Endothelial cell of umbilical vein (primary cell): ENCODE data around the gene RAB39B. TPM values are rescaled to one million over a fixed set of nuclear protein-coding genes. Genes with fewer than 3 reads are reported as not detected.

Experiments used
- BruUV-seq: library from RNA; stranded (reverse); fragments of 400-500 nt; replicated peaks from 2 replicates; lab custom pipeline; 2021; lab: Mats Ljungman, UMichigan
- CTCF ChIA-PET: fragments of 300-600, 350-600 bp; sonication (Branson Sonifier 250); formaldehyde crosslinking; loops from one replicate; lab custom pipeline; 2021; ENCODE audit warnings: antibody characterized with exemption, inconsistent platforms; lab: Charles Lee
- POLR2A ChIA-PET: fragments of 300-600, 350-600 bp; sonication (Branson Sonifier 250); formaldehyde crosslinking; loops from one replicate; lab custom pipeline; 2021; ENCODE audit warnings: antibody characterized with exemption, inconsistent platforms; lab: Charles Lee
- DNase-seq: peaks from one replicate; pipeline ENCODE4 v3.0.0-alpha.2; 2011; ENCODE audit warnings: low read depth, low spot score
- FAIRE-seq: peaks from 2 replicates; lab custom pipeline; 2011; peaks lifted over from hg19 to GRCh38; lab: Jason Lieb, UNC
- H2AFZ ChIP-seq: 2 replicates; pipeline ENCODE4 v1.6.0; 2012; ENCODE audit warnings: low read depth, low read length, control low read depth, inconsistent platforms
- H3K27ac ChIP-seq: 2 replicates; pipeline ENCODE4 v1.5.1; 2011; ENCODE audit warnings: low read depth, mild to moderate bottlenecking, control low read depth, low read length, moderate library complexity; ENCODE audit not compliant: insufficient read depth
- H3K27me3 ChIP-seq, 2 experiments: 2 replicates each; pipeline versions ENCODE4 v1.6.0 to v1.6.1; 2011; ENCODE audit warnings: low read length in 2 of 2, mixed read lengths in 1 of 2; ENCODE audit not compliant: control insufficient read depth in 2 of 2, insufficient read depth in 2 of 2
- H3K36me3 ChIP-seq, 2 experiments: 2 replicates in 1 of 2; 3 replicates in 1 of 2; pipeline ENCODE4 v1.5.1; 2011; ENCODE audit warnings: low read length in 2 of 2, mild to moderate bottlenecking in 1 of 2, moderate library complexity in 1 of 2; ENCODE audit not compliant: control insufficient read depth in 2 of 2, insufficient read depth in 2 of 2; ENCODE audit errors: extremely low read depth in 1 of 2
- H3K4me1 ChIP-seq: 3 replicates; pipeline ENCODE4 v1.5.1; 2011; ENCODE audit warnings: mild to moderate bottlenecking, low read length; ENCODE audit not compliant: control insufficient read depth, insufficient read depth; ENCODE audit errors: extremely low read depth
- H3K4me2 ChIP-seq: 2 replicates; pipeline ENCODE4 v1.6.1; 2011; ENCODE audit warnings: low read length, control low read depth, mixed read lengths; ENCODE audit not compliant: insufficient read depth
- H3K4me3 ChIP-seq, 3 experiments: fragments of 200-600 bp in 1 of 3; sonication (generic), shearing (Covaris generic) in 1 of 3; replicated peaks in 1 of 3; 2 replicates each; pipeline ENCODE4 v1.5.1; 2011 to 2016; ENCODE audit warnings: control low read depth in 3 of 3, low read length in 3 of 3, mild to moderate bottlenecking in 2 of 3, inconsistent platforms in 1 of 3, low read depth in 1 of 3, moderate library complexity in 1 of 3; ENCODE audit not compliant: insufficient read depth in 1 of 3
- H3K79me2 ChIP-seq: 2 replicates; pipeline ENCODE4 v1.6.0; 2012; ENCODE audit warnings: low read length, inconsistent platforms; ENCODE audit not compliant: control insufficient read depth, insufficient read depth
- H3K9ac ChIP-seq: replicated peaks from 2 replicates; pipeline ENCODE3; 2011; ENCODE audit warnings: low read length, control low read depth; ENCODE audit not compliant: insufficient read depth; ENCODE audit errors: extremely low read depth
- H3K9me1 ChIP-seq: replicated peaks from 3 replicates; pipeline ENCODE4 v1.6.0; 2011; ENCODE audit warnings: mild to moderate bottlenecking, low read length; ENCODE audit not compliant: control insufficient read depth, insufficient read depth; ENCODE audit errors: extremely low read depth
- H3K9me3 ChIP-seq: replicated peaks from 2 replicates; pipeline ENCODE4 v1.5.1; 2012; ENCODE audit warnings: low read length, inconsistent platforms; ENCODE audit not compliant: control insufficient read depth, insufficient read depth
- H4K20me1 ChIP-seq: replicated peaks from 2 replicates; pipeline ENCODE3; 2011; ENCODE audit warnings: mild to moderate bottlenecking, low read length; ENCODE audit not compliant: control insufficient read depth, insufficient read depth; ENCODE audit errors: extremely low read depth
- EZH2 ChIP-seq: IDR thresholded peaks from 2 replicates; pipeline ENCODE4 v1.6.1; 2012; ENCODE audit warnings: borderline replicate concordance, low read depth, mild to moderate bottlenecking, moderate library complexity, low read length, inconsistent platforms; ENCODE audit not compliant: severe bottlenecking
- FOS ChIP-seq: IDR thresholded peaks from 2 replicates; pipeline ENCODE4 v1.6.1; 2011; ENCODE audit warnings: mild to moderate bottlenecking, low read length, moderate library complexity, borderline replicate concordance; ENCODE audit not compliant: insufficient read depth
- GATA2 ChIP-seq: IDR thresholded peaks from 2 replicates; pipeline ENCODE4 v1.7.0; 2011; ENCODE audit warnings: low read depth, mild to moderate bottlenecking, moderate library complexity, mixed read lengths, low read length; ENCODE audit not compliant: insufficient read length, insufficient read depth
- JUN ChIP-seq: IDR thresholded peaks from 2 replicates; pipeline ENCODE4 v1.6.1; 2011; ENCODE audit warnings: borderline replicate concordance, low read depth; ENCODE audit not compliant: insufficient read length, insufficient read depth
- MYC ChIP-seq: IDR thresholded peaks from one replicate; pipeline ENCODE4 v1.6.1; 2011; ENCODE audit warnings: mild to moderate bottlenecking, low read depth, low read length
- POLR2A ChIP-seq: IDR thresholded peaks from 2 replicates; pipeline ENCODE4 v1.6.1; 2012; ENCODE audit warnings: low read depth, mild to moderate bottlenecking, control low read depth, low read length
- POLR2AphosphoS5 ChIP-seq: IDR thresholded peaks from 2 replicates; pipeline ENCODE4 v1.6.1; 2012; ENCODE audit warnings: low read depth, mild to moderate bottlenecking, control low read depth, low read length, moderate library complexity; ENCODE audit not compliant: insufficient read depth
- dilution Hi-C: fragments of 300-500 bp; cut with MboI; formaldehyde crosslinking; loops from one replicate; pipeline ENCODE4 v1.15.0; 2019; ENCODE audit warnings: low sequenced_read_pairs; ENCODE audit not compliant: extremely low pct_ligation_motif_present
- intact Hi-C: fragments of 100-400 bp; cut with micrococcal nuclease; formaldehyde crosslinking; loops from one replicate; pipeline ENCODE4 v1.10.0; 2022
- polyA plus RNA-seq, 4 experiments: library from polyadenylated mRNA; depleted of rRNA in 3 of 4; stranded (reverse) in 3 of 4; unstranded in 1 of 4; fragments of >200 nt; gene quantifications; 2 replicates each; pipeline versions ENCODE4 v1.2.1 to v1.2.3, GENCODE V29; 2011 to 2012; ENCODE audit warnings: missing spikeins in 1 of 4
- total RNA-seq: library from RNA; stranded (reverse); gene quantifications from 2 replicates; pipeline ENCODE4 v1.2.3, GENCODE V29; 2021
- TF ChIP-seq, protein P1 (sequence below): IDR thresholded peaks from 2 replicates; pipeline ENCODE4 v1.6.1; 2011; ENCODE audit not compliant: insufficient read depth, insufficient read length
- TF ChIP-seq, protein P2 (sequence below), 2 donors: IDR thresholded peaks; 1 replicate in 1 of 2; 2 replicates in 1 of 2; pipeline ENCODE4 v1.5.1; 2011; ENCODE audit warnings: low read length in 2 of 2, mild to moderate bottlenecking in 2 of 2, moderate library complexity in 2 of 2, control low read depth in 1 of 2, inconsistent platforms in 1 of 2, low read depth in 1 of 2; ENCODE audit not compliant: insufficient read depth in 1 of 2; ENCODE audit errors: extremely low read depth in 1 of 2

RAB39B gene
- total and polyA plus RNA-seq, 2 donors (not counting 3 experiments of a cell fraction or from before 2014, with no cell fraction given): not detected

DNA sequence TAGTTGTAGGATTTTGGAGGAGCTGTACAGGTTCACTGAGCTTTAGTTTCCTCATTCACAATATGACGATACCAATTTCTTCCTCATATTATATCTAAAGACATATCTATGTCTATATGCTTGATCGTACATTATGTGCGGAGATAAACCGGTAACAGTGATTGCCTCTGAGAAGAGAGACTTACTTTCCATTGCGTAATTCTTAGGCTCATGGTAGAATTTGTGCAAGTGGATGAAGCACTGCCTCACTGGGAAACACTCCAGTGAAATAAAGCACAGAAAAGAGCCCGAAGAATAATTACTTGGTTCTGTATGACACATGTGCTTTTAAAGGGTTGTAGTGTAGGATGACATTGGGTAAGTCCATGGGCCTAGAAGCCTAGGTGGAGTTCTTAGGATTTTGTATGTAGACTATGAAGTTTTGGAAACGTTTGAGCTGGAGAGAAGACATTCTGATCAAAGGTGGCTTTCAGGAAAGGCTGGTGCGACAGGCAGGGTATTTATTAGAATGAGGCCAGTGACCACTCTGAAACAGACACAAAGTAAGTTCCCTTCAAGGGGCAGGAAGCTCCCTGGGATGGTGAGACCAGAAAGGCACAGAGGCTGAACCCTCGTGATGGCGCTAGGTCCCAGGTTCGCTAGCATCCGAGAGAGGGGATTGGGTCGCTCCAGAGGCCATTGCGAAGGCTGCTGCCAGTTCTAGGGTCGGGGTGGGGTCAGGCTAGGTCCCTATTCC is 48.7 kb downstream of the RAB39B start:
- ChIA-PET CTCF (interaction anchor here (0.6 to 2.9 kb wide), 9 partner anchors 10 to 298 kb away, joined by 3 to 25 read pairs (median 8); partner anchors contain the start of gene FUNDC2), POLR2A (interaction anchor here (1.3 kb wide), 1 partner anchor 18 kb away, joined by 3 read pairs; no protein-coding TSS in a partner anchor)
- peak overlapping the region in 2 of 3 experiments; percentile 51 to 53 for H3K4me3 ChIP-seq
- dilution Hi-C loops (no loop called here), intact Hi-C loops (loop anchor here (2.0 to 10.0 kb wide), 4 partner anchors 121 to 605 kb away; partner anchors contain the start of gene FUNDC2)
- FAIRE-seq (no peak), DNase-seq (no peak)
- TF ChIP-seq MYC: no peak
- TF ChIP-seq POLR2A: no peak
- no peak for TF ChIP-seq GATA2
- TF ChIP-seq, protein P1, sequence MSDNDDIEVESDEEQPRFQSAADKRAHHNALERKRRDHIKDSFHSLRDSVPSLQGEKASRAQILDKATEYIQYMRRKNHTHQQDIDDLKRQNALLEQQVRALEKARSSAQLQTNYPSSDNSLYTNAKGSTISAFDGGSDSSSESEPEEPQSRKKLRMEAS: no peak
- TF ChIP-seq FOS: no peak
- H3K9ac ChIP-seq: peak overlapping the region; percentile 30
- peaks cover 14% of the 10 kb centered on the region for H3K4me1 ChIP-seq
- TSS peak; percentile 72 for BruUV-seq
- H3K9me1 ChIP-seq: no peaks in the 10 kb centered on the region
- peak overlapping the region; percentile 67 for H2AFZ ChIP-seq
- H3K36me3 ChIP-seq: no peaks in the 10 kb centered on the region
- no peaks in the 10 kb centered on the region for H4K20me1 ChIP-seq
- H3K27me3 ChIP-seq: no peaks in the 10 kb centered on the region
- H3K9me3 ChIP-seq: no peaks in the 10 kb centered on the region
- H3K27ac ChIP-seq: peak overlapping the region; percentile 36
- H3K79me2 ChIP-seq: peaks cover 32% of the 10 kb centered on the region
- H3K4me2 ChIP-seq: peak overlapping the region; percentile 43

DNA sequence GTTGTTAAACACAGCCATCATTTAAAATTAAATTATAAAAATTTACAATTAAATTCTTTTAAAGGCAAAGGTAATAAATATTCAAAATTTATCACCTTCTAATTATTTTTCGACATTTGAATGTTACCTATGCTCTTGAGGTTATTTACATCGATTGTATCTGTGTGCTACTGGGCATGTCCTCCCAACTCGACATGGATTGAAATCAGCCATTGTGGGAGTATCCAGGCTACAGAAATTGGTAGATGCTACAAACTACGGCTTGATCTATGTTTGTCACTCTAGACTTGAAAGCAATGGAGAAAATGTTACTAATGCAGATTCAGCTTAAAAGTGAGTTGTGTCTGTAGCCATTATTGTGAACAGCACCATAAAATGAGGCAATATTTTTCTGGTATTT is 50.6 kb downstream of the RAB39B start:
- DNase-seq: no peak
- Histone ChIP-seq H3K9ac (no peak overlapping the region), H3K4me1 (peaks cover 14% of the 10 kb centered on the region), H3K9me3 (no peaks in the 10 kb centered on the region), H2AFZ (no peak overlapping the region), H3K79me2 (peaks cover 20% of the 10 kb centered on the region), H3K36me3 (no peaks in the 10 kb centered on the region), H3K4me2 (no peak overlapping the region), H3K27ac (no peak overlapping the region), H3K4me3 (no peak overlapping the region), H4K20me1 (no peaks in the 10 kb centered on the region), H3K27me3 (no peaks in the 10 kb centered on the region), H3K9me1 (no peaks in the 10 kb centered on the region)
- POLR2A ChIA-PET: no interaction called here
- FAIRE-seq: no peak
- CTCF ChIA-PET: no interaction called here
- dilution Hi-C loops (no loop called here), intact Hi-C loops (loop anchor here (10.0 kb wide), 1 partner anchor 119 kb away; no protein-coding TSS in a partner anchor)
- no TSS peak for BruUV-seq
- no peak for TF ChIP-seq MYC
- TF ChIP-seq GATA2: no peak
- TF ChIP-seq, protein P1: no peak
- TF ChIP-seq, protein P2, sequence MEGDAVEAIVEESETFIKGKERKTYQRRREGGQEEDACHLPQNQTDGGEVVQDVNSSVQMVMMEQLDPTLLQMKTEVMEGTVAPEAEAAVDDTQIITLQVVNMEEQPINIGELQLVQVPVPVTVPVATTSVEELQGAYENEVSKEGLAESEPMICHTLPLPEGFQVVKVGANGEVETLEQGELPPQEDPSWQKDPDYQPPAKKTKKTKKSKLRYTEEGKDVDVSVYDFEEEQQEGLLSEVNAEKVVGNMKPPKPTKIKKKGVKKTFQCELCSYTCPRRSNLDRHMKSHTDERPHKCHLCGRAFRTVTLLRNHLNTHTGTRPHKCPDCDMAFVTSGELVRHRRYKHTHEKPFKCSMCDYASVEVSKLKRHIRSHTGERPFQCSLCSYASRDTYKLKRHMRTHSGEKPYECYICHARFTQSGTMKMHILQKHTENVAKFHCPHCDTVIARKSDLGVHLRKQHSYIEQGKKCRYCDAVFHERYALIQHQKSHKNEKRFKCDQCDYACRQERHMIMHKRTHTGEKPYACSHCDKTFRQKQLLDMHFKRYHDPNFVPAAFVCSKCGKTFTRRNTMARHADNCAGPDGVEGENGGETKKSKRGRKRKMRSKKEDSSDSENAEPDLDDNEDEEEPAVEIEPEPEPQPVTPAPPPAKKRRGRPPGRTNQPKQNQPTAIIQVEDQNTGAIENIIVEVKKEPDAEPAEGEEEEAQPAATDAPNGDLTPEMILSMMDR (IDR thresholded peaks at IDR 0.05; ENCODE audit: extremely low read depth in 1 of 2, insufficient read depth in 1 of 2, low read depth in 1 of 2, low read length in 2 of 2): no peak
- TF ChIP-seq FOS: no peak
- TF ChIP-seq POLR2AphosphoS5: no peak
- no peak for TF ChIP-seq POLR2A
- TF ChIP-seq JUN: no peak
- no peak for TF ChIP-seq EZH2
